ENCODE results near the gene CACNB1.
"Not testable (repeated sequence)": the region's sequence is repeated elsewhere in the genome, so short reads cannot be mapped to it uniquely, and the experiment has no call there.

CACNB1 gene

GRCh38 chr17:39150104-39150634 is 47.3 kb downstream of the CACNB1 start:
- DNase-seq = no peak

- no peak for DNase-seq
Measured at GRCh38 chr17:39147221-39148185, 50.0 kb downstream of the CACNB1 start.

GRCh38 chr17:39146273-39146672 is 51.2 kb downstream of the CACNB1 start:
- no peak for DNase-seq

- DNase-seq = no peak
Measured at GRCh38 chr17:39145143-39145542, 52.3 kb downstream of the CACNB1 start.

- DNase-seq = no peak
Measured at GRCh38 chr17:39144416-39144840, 53.0 kb downstream of the CACNB1 start.

- DNase-seq = no peak
Measured at GRCh38 chr17:39143552-39144093, 53.8 kb downstream of the CACNB1 start.

GRCh38 chr17:39141915-39142664 is 55.4 kb downstream of the CACNB1 start:
- DNase-seq = no peak

GRCh38 chr17:39141294-39141693 is 56.2 kb downstream of the CACNB1 start:
- DNase-seq = no peak

- DNase-seq = no peak
Measured at GRCh38 chr17:39139561-39139960, 57.9 kb downstream of the CACNB1 start.

GRCh38 chr17:39139161-39139511 is 58.3 kb downstream of the CACNB1 start:
- no peak for DNase-seq

GRCh38 chr17:39138431-39139160 is 58.9 kb downstream of the CACNB1 start:
- DNase-seq = no peak

GRCh38 chr17:39134878-39135277 is 62.6 kb downstream of the CACNB1 start:
- no peak for DNase-seq

- no peak for DNase-seq
Measured at GRCh38 chr17:39132192-39132610, 65.3 kb downstream of the CACNB1 start.

- no peak for DNase-seq
Measured at GRCh38 chr17:39131616-39132015, 65.9 kb downstream of the CACNB1 start.

GRCh38 chr17:39130205-39130604 is 67.3 kb downstream of the CACNB1 start:
- no peak for DNase-seq

- DNase-seq = not testable (repeated sequence)
Measured at GRCh38 chr17:39129544-39129943, 67.9 kb downstream of the CACNB1 start.

- DNase-seq = no peak
Measured at GRCh38 chr17:39126436-39126835, 71.0 kb downstream of the CACNB1 start.

- DNase-seq = no peak
Measured at GRCh38 chr17:39125143-39125875, 72.2 kb downstream of the CACNB1 start.

GRCh38 chr17:39123627-39124026 is 73.8 kb downstream of the CACNB1 start:
- no peak for DNase-seq

Data from 8988T (cell line).